SK-N-SH treated with all-trans-retinoic acid at 6 μM for 48 hours (cell line): Measurements from ENCODE around the gene CYP11A1.

ENCODE experiments used
- BACH2 ChIP-seq: fragments of 250-450 bp; sonication (Bioruptor Pico); IDR thresholded peaks from 2 replicates; pipeline ENCODE4 v1.9.0; 2021; ENCODE audit warnings: mild to moderate bottlenecking, borderline replicate concordance
- GLIS3 ChIP-seq: fragments of 250-450 bp; sonication (Bioruptor Pico); IDR thresholded peaks from 2 replicates; pipeline ENCODE4 v1.5.0; 2020; ENCODE audit warnings: mild to moderate bottlenecking, moderate library complexity
- OSR1 ChIP-seq: fragments of 250-450 bp; sonication (Bioruptor Pico); IDR thresholded peaks from 2 replicates; pipeline ENCODE4 v1.8.0; 2022; ENCODE audit warnings: moderate library complexity, mild to moderate bottlenecking, inconsistent platforms
- TCF4 ChIP-seq: fragments of 250-450 bp; sonication (Bioruptor Pico); IDR thresholded peaks from 2 replicates; pipeline ENCODE4 v1.8.0; 2021; ENCODE audit warnings: mild to moderate bottlenecking, moderate library complexity, borderline replicate concordance

DNA sequence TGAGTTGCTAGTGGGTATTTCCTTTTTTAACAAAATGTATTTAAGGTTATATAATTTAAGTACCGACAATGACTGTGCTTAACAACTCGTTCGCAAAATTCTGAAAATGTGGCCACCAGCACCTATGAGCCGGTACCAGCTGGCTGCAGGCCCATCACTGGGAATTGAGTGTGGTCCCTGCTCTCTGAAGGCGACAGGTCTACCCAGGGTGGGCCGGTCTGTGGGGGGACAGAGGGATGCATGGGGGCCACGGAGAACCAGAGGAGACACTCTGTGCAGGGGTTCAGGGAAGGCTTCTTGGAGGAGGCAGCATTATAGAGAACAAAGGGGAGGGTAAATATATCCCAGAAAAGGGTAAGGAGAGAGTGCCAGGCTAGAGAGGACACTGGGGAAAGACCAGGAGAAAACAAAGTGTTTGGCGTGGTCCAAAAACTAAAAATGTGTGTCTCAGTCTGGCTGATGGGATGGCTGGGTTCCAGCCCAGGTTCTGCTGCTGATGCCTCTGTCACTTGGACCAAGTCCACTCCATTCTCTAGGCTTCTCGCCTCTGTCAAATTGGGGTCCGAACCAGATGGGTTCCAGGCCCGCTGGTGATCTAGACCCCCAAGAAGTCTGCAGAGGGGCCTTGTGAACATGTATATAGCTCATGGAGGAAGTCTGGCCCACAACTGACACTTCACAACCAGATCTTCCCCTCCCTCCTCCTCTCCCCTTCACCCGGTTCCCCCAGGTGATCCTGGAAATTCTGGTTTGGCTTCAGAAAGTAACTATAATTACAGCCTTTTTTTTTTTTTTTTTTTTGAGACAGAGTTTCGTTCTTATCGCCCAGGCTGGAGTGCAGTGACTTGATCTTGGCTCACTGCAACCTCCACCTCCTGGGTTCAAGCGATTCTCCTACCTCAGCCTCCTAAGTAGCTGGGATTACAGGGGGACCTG lies 10.7 kb upstream of the CYP11A1 start:
- TF ChIP-seq OSR1 (CRISPR knock-in tag) (no peak), BACH2 (CRISPR knock-in tag) (no peak), TCF4 (CRISPR knock-in tag) (no peak), GLIS3 (CRISPR knock-in tag) (no peak)
